ENCODE measurements around the gene VMO1.

DNA sequence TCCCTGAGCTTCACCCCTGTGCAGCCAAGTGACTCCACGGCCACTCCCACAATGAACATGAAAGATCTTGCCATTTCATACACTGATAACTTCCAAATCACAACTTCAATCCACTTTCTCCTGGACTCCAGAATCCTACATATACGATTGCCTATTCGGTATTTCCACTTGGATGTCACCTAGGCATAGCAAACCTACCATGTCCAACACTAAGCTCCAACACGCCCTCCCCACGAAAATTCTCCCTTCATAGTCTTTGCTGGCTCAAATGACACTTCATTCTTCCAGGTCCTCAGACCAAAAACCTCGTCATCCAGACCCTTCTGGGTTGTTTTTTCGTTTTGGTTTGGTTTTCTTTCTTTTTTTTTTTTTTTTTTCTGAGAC is 4.5 kb upstream of the VMO1 start:
- TF ChIP-seq, protein P1, sequence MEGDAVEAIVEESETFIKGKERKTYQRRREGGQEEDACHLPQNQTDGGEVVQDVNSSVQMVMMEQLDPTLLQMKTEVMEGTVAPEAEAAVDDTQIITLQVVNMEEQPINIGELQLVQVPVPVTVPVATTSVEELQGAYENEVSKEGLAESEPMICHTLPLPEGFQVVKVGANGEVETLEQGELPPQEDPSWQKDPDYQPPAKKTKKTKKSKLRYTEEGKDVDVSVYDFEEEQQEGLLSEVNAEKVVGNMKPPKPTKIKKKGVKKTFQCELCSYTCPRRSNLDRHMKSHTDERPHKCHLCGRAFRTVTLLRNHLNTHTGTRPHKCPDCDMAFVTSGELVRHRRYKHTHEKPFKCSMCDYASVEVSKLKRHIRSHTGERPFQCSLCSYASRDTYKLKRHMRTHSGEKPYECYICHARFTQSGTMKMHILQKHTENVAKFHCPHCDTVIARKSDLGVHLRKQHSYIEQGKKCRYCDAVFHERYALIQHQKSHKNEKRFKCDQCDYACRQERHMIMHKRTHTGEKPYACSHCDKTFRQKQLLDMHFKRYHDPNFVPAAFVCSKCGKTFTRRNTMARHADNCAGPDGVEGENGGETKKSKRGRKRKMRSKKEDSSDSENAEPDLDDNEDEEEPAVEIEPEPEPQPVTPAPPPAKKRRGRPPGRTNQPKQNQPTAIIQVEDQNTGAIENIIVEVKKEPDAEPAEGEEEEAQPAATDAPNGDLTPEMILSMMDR (IDR thresholded peaks at IDR 0.05): no peak
- TF ChIP-seq ZFX (IDR thresholded peaks at IDR 0.05; ENCODE audit: borderline replicate concordance): no peak

Data from 22Rv1 (cell line).